ENCODE data around the gene ARL15.
A peak's percentile ranks its signal among the peaks of the same experiment; 100 is the strongest.

Gene ARL15

DNA sequence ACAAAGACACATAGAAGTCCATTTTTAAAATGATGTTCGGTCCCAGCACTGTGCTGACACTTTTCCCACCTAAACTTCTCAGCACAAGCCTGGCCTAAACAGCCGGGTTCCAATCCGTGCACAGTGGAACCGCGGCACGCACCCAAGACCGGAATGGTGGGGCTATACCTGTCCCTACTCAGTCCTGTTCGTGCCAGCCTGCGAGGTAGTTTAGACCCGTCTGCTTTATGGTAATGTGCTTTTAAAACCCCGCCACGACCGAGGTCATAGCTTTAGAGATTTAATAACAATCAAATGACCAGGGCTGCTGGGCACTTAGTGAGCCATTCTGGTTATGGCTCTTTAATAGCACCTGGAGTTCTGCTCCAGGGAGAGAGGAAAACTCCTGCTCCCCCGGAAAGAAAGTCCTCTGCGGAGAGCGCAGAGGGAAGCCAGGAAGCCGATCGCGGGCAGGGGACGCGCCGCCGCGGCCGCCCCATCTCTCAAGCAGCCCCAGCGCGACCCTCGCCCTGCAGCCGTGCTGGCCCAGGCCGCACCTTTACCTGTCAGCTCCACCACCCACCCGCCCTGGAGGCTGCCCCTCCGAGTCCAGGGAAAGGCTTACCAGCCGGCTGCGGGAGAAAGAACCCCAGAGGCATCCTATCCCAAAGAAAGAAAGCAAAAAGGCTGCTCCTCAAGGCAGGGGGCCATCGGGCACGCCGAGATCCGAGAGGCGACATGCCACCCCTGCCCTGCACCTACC is 511 bp downstream of the ARL15 start:
- no CpG with 5 or more reads among the region's 39 CpGs for WGBS, 2 donors (ENCODE audit: extremely low coverage in 2 of 2, insufficient read length in 2 of 2, insufficient replicate concordance in 1 of 2)
- H3K23ac ChIP-seq (ENCODE audit: low read depth, low read length, poor library complexity), result peak overlapping the region; percentile 68
- peak overlapping the region; percentile 60 for H2BK5ac ChIP-seq (ENCODE audit: low read length)
- H3K4ac ChIP-seq (ENCODE audit: low read length), result no peak overlapping the region
- no peak overlapping the region for H4K8ac ChIP-seq (ENCODE audit: low read depth, low read length)
- peaks cover 2 to 4% of the 10 kb centered on the region in 2 donors for H3K4me1 ChIP-seq (ENCODE audit: control insufficient read depth in 2 of 2, insufficient read depth in 1 of 2, low read depth in 1 of 2, low read length in 2 of 2)
- peak overlapping the region; percentile 90 for H2BK120ac ChIP-seq (ENCODE audit: low read depth, low read length)
- H3K4me2 ChIP-seq (ENCODE audit: insufficient read depth, low read length, poor library complexity, severe bottlenecking), result peak overlapping the region; percentile 83
- peak overlapping the region; percentile 24 for H3K27ac ChIP-seq (replicated peaks; ENCODE audit: low read length)
- H2AK5ac ChIP-seq (ENCODE audit: low read depth, low read length), result no peak overlapping the region
- no peaks in the 10 kb centered on the region for H3K36me3 ChIP-seq (replicated peaks in 1 of 2; ENCODE audit: control insufficient read depth in 2 of 2, insufficient read depth in 2 of 2, low read length in 2 of 2)
- peak; percentile 21 for DNase-seq (ENCODE audit: low spot score)
- peak overlapping the region; percentile 91 for H3K9ac ChIP-seq (ENCODE audit: low read depth, low read length, poor library complexity)
- H2AFZ ChIP-seq (ENCODE audit: low read length), result peak overlapping the region; percentile 99
- H4K91ac ChIP-seq (ENCODE audit: low read depth, low read length, poor library complexity), result peak overlapping the region; percentile 47
- peak overlapping the region; percentile 86 to 98 for H3K4me3 ChIP-seq (ENCODE audit: low read length in 2 of 2)
- H2BK12ac ChIP-seq (ENCODE audit: low read length), result no peak overlapping the region
- no peak overlapping the region for H3K14ac ChIP-seq (ENCODE audit: low read length)
- no peaks in the 10 kb centered on the region for H3K79me1 ChIP-seq (ENCODE audit: low read depth, low read length)
- H3K18ac ChIP-seq (ENCODE audit: low read length), result peak overlapping the region; percentile 96
- peaks cover 0 to 18% (median 0%) of the 10 kb centered on the region in 3 experiments for H3K27me3 ChIP-seq (ENCODE audit: control insufficient read depth in 3 of 3, insufficient read depth in 3 of 3, low read depth in 1 of 3, low read length in 3 of 3)
- H2BK15ac ChIP-seq (ENCODE audit: low read length), result peak overlapping the region; percentile 84
- no peaks in the 10 kb centered on the region for H3K9me3 ChIP-seq (replicated peaks in 1 of 2; ENCODE audit: control insufficient read depth in 2 of 2, insufficient read depth in 1 of 2, low read depth in 1 of 2, low read length in 2 of 2)

- peaks cover 0 to 14% (median 0%) of the 10 kb centered on the region in 3 experiments for H3K27me3 ChIP-seq (ENCODE audit: control insufficient read depth in 3 of 3, insufficient read depth in 3 of 3, low read depth in 1 of 3, low read length in 3 of 3)
- H3K4me1 ChIP-seq (ENCODE audit: control insufficient read depth in 2 of 2, insufficient read depth in 1 of 2, low read depth in 1 of 2, low read length in 2 of 2), result peaks cover 2 to 4% of the 10 kb centered on the region in 2 donors
- H3K14ac ChIP-seq (ENCODE audit: low read length), result no peak overlapping the region
- no peak overlapping the region for H2BK15ac ChIP-seq (ENCODE audit: low read length)
- no peak overlapping the region for H3K27ac ChIP-seq (replicated peaks; ENCODE audit: low read length)
- H3K4ac ChIP-seq (ENCODE audit: low read length), result no peak overlapping the region
- peak overlapping the region; percentile 83 for H3K4me2 ChIP-seq (ENCODE audit: insufficient read depth, low read length, poor library complexity, severe bottlenecking)
- H3K9ac ChIP-seq (ENCODE audit: low read depth, low read length, poor library complexity), result no peak overlapping the region
- no peak overlapping the region for H2BK5ac ChIP-seq (ENCODE audit: low read length)
- no peak overlapping the region for H2BK12ac ChIP-seq (ENCODE audit: low read length)
- H2BK120ac ChIP-seq (ENCODE audit: low read depth, low read length), result no peak overlapping the region
- H3K9me3 ChIP-seq (replicated peaks in 1 of 2; ENCODE audit: control insufficient read depth in 2 of 2, insufficient read depth in 1 of 2, low read depth in 1 of 2, low read length in 2 of 2), result no peaks in the 10 kb centered on the region
- DNase-seq (ENCODE audit: low spot score), result no peak
- no peak overlapping the region for H3K23ac ChIP-seq (ENCODE audit: low read depth, low read length, poor library complexity)
- H4K91ac ChIP-seq (ENCODE audit: low read depth, low read length, poor library complexity), result no peak overlapping the region
- no peak overlapping the region for H4K8ac ChIP-seq (ENCODE audit: low read depth, low read length)
- H3K18ac ChIP-seq (ENCODE audit: low read length), result no peak overlapping the region
- H3K36me3 ChIP-seq (replicated peaks in 1 of 2; ENCODE audit: control insufficient read depth in 2 of 2, insufficient read depth in 2 of 2, low read length in 2 of 2), result no peaks in the 10 kb centered on the region
- H3K4me3 ChIP-seq (ENCODE audit: low read length in 2 of 2), result peak overlapping the region; percentile 86 to 98
- no CpG with 5 or more reads among the region's 10 CpGs for WGBS, 2 donors (ENCODE audit: extremely low coverage in 2 of 2, insufficient read length in 2 of 2, insufficient replicate concordance in 1 of 2)
- no peak overlapping the region for H2AK5ac ChIP-seq (ENCODE audit: low read depth, low read length)
- peak overlapping the region; percentile 99 for H2AFZ ChIP-seq (ENCODE audit: low read length)
- H3K79me1 ChIP-seq (ENCODE audit: low read depth, low read length), result peaks cover 1% of the 10 kb centered on the region
Measured at GRCh38 chr5:54309276-54309675, 1.1 kb downstream of the ARL15 start.

DNA sequence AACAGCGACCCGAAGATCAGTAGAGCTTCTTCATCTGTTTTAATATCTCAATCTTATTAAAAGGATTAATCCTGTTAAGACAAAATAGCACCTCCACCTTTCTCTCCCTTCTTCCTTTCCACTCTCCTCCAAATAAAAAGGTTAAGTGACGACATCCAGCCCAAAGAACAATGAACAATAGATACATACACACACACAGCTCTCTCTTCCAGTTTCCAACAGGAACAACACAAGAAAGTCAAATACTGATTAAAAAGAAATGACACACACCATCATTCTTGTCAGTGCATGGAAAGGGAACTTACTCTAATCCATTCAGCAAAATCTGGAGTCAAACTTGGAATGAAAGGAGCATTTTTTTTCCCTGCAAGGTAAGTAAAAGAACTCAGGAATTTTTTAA is 2.8 kb downstream of the ARL15 start:
- Histone ChIP-seq H3K18ac (ENCODE audit: low read length) (no peak overlapping the region), H2BK5ac (ENCODE audit: low read length) (no peak overlapping the region), H3K23ac (ENCODE audit: low read depth, low read length, poor library complexity) (no peak overlapping the region), H3K4me2 (ENCODE audit: insufficient read depth, low read length, poor library complexity, severe bottlenecking) (no peak overlapping the region), H3K4ac (ENCODE audit: low read length) (no peak overlapping the region), H4K8ac (ENCODE audit: low read depth, low read length) (no peak overlapping the region), H3K36me3 (replicated peaks in 1 of 2; ENCODE audit: control insufficient read depth in 2 of 2, insufficient read depth in 2 of 2, low read length in 2 of 2) (no peaks in the 10 kb centered on the region), H3K14ac (ENCODE audit: low read length) (no peak overlapping the region), H2BK12ac (ENCODE audit: low read length) (no peak overlapping the region), H3K4me1 (ENCODE audit: control insufficient read depth in 2 of 2, insufficient read depth in 1 of 2, low read depth in 1 of 2, low read length in 2 of 2) (peaks cover 2 to 4% of the 10 kb centered on the region in 2 donors), H3K4me3 (ENCODE audit: low read length in 2 of 2) (no peak overlapping the region), H3K79me1 (ENCODE audit: low read depth, low read length) (peaks cover 2% of the 10 kb centered on the region), H3K27me3 (ENCODE audit: control insufficient read depth in 3 of 3, insufficient read depth in 3 of 3, low read depth in 1 of 3, low read length in 3 of 3) (peaks cover 0 to 6% (median 0%) of the 10 kb centered on the region in 3 experiments), H3K9ac (ENCODE audit: low read depth, low read length, poor library complexity) (no peak overlapping the region), H3K27ac (replicated peaks; ENCODE audit: low read length) (no peak overlapping the region), H2BK15ac (ENCODE audit: low read length) (no peak overlapping the region), H3K9me3 (replicated peaks in 1 of 2; ENCODE audit: control insufficient read depth in 2 of 2, insufficient read depth in 1 of 2, low read depth in 1 of 2, low read length in 2 of 2) (no peaks in the 10 kb centered on the region), H2AK5ac (ENCODE audit: low read depth, low read length) (no peak overlapping the region), H2AFZ (ENCODE audit: low read length) (no peak overlapping the region), H4K91ac (ENCODE audit: low read depth, low read length, poor library complexity) (no peak overlapping the region), H2BK120ac (ENCODE audit: low read depth, low read length) (no peak overlapping the region)
- WGBS, 2 donors (ENCODE audit: extremely low coverage in 2 of 2, insufficient read length in 2 of 2, insufficient replicate concordance in 1 of 2), result no CpG with 5 or more reads among the region's 3 CpGs
- DNase-seq (ENCODE audit: low spot score), result no peak

- H3K4ac ChIP-seq (ENCODE audit: low read length), result no peak overlapping the region
- no peak overlapping the region for H2AK5ac ChIP-seq (ENCODE audit: low read depth, low read length)
- no peak overlapping the region for H3K4me2 ChIP-seq (ENCODE audit: insufficient read depth, low read length, poor library complexity, severe bottlenecking)
- no peaks in the 10 kb centered on the region for H3K27me3 ChIP-seq (ENCODE audit: control insufficient read depth in 3 of 3, insufficient read depth in 3 of 3, low read depth in 1 of 3, low read length in 3 of 3)
- no peak overlapping the region for H4K91ac ChIP-seq (ENCODE audit: low read depth, low read length, poor library complexity)
- H2AFZ ChIP-seq (ENCODE audit: low read length), result no peak overlapping the region
- no peak overlapping the region for H2BK12ac ChIP-seq (ENCODE audit: low read length)
- no peak overlapping the region for H3K9ac ChIP-seq (ENCODE audit: low read depth, low read length, poor library complexity)
- no CpG with 5 or more reads among the region's 1 CpG for WGBS, 2 donors (ENCODE audit: extremely low coverage in 2 of 2, insufficient read length in 2 of 2, insufficient replicate concordance in 1 of 2)
- no peak overlapping the region for H3K27ac ChIP-seq (replicated peaks; ENCODE audit: low read length)
- no peak overlapping the region for H3K14ac ChIP-seq (ENCODE audit: low read length)
- no peak overlapping the region for H3K18ac ChIP-seq (ENCODE audit: low read length)
- DNase-seq (ENCODE audit: low spot score), result no peak
- peaks cover 2% of the 10 kb centered on the region for H3K79me1 ChIP-seq (ENCODE audit: low read depth, low read length)
- H4K8ac ChIP-seq (ENCODE audit: low read depth, low read length), result no peak overlapping the region
- peaks cover 2 to 4% of the 10 kb centered on the region in 2 donors for H3K4me1 ChIP-seq (ENCODE audit: control insufficient read depth in 2 of 2, insufficient read depth in 1 of 2, low read depth in 1 of 2, low read length in 2 of 2)
- no peak overlapping the region for H2BK15ac ChIP-seq (ENCODE audit: low read length)
- no peak overlapping the region for H2BK120ac ChIP-seq (ENCODE audit: low read depth, low read length)
- H3K9me3 ChIP-seq (replicated peaks in 1 of 2; ENCODE audit: control insufficient read depth in 2 of 2, insufficient read depth in 1 of 2, low read depth in 1 of 2, low read length in 2 of 2), result no peaks in the 10 kb centered on the region
- H3K23ac ChIP-seq (ENCODE audit: low read depth, low read length, poor library complexity), result no peak overlapping the region
- H2BK5ac ChIP-seq (ENCODE audit: low read length), result no peak overlapping the region
- H3K4me3 ChIP-seq (ENCODE audit: low read length in 2 of 2), result no peak overlapping the region
- no peaks in the 10 kb centered on the region for H3K36me3 ChIP-seq (replicated peaks in 1 of 2; ENCODE audit: control insufficient read depth in 2 of 2, insufficient read depth in 2 of 2, low read length in 2 of 2)
Measured at GRCh38 chr5:54306893-54307292, 3.5 kb downstream of the ARL15 start.

All from neuronal stem cell (in vitro differentiated cells).